Measurements from ENCODE around the gene PDE8A.
A peak's percentile ranks its signal among the peaks of the same experiment; 100 is the strongest.

The PDE8A gene

GRCh38 chr15:84981711-84982300 is at the start of gene PDE8A:
Gene PDE8A, plus strand, starts transcription at chr15:84981856. Its CDS starts 307 bp downstream, at chr15:84982163.
- DNase-seq (ENCODE audit: low read depth) = peak; percentile 40

- DNase-seq (ENCODE audit: low read depth) = no peak
Observed at GRCh38 chr15:84934942-84935729, 46.5 kb upstream of the PDE8A start.

- DNase-seq (ENCODE audit: low read depth) = no peak
Observed at GRCh38 chr15:84937144-84937543, 44.5 kb upstream of the PDE8A start.

GRCh38 chr15:84938726-84939125 is 42.9 kb upstream of the PDE8A start:
- DNase-seq (ENCODE audit: low read depth) = no peak

GRCh38 chr15:84940399-84940798 is 41.3 kb upstream of the PDE8A start:
- DNase-seq (ENCODE audit: low read depth) = no peak

- no peak for DNase-seq (ENCODE audit: low read depth)
Observed at GRCh38 chr15:84942456-84942855, 39.2 kb upstream of the PDE8A start.

- no peak for DNase-seq (ENCODE audit: low read depth)
Observed at GRCh38 chr15:84944311-84944710, 37.3 kb upstream of the PDE8A start.

GRCh38 chr15:84944861-84945260 is 36.8 kb upstream of the PDE8A start:
- DNase-seq (ENCODE audit: low read depth) = no peak

GRCh38 chr15:84946772-84947489 is 34.7 kb upstream of the PDE8A start:
- no peak for DNase-seq (ENCODE audit: low read depth)

- no peak for DNase-seq (ENCODE audit: low read depth)
Observed at GRCh38 chr15:84947947-84948830, 33.5 kb upstream of the PDE8A start.

- DNase-seq (ENCODE audit: low read depth) = no peak
Observed at GRCh38 chr15:84949043-84949442, 32.6 kb upstream of the PDE8A start.

- no peak for DNase-seq (ENCODE audit: low read depth)
Observed at GRCh38 chr15:84949845-84950569, 31.6 kb upstream of the PDE8A start.

GRCh38 chr15:84950570-84951111 is 31.0 kb upstream of the PDE8A start:
- DNase-seq (ENCODE audit: low read depth) = no peak

GRCh38 chr15:84951736-84952135 is 29.9 kb upstream of the PDE8A start:
- DNase-seq (ENCODE audit: low read depth) = no peak

- no peak for DNase-seq (ENCODE audit: low read depth)
Observed at GRCh38 chr15:84953136-84953535, 28.5 kb upstream of the PDE8A start.

GRCh38 chr15:84953726-84954125 is 27.9 kb upstream of the PDE8A start:
- no peak for DNase-seq (ENCODE audit: low read depth)

- DNase-seq (ENCODE audit: low read depth) = peak; percentile 14
Observed at GRCh38 chr15:84955089-84955848, 26.4 kb upstream of the PDE8A start.

GRCh38 chr15:84956199-84956598 is 25.5 kb upstream of the PDE8A start:
- no peak for DNase-seq (ENCODE audit: low read depth)

- DNase-seq (ENCODE audit: low read depth) = no peak
Observed at GRCh38 chr15:84960391-84961113, 21.1 kb upstream of the PDE8A start.

- DNase-seq (ENCODE audit: low read depth) = no peak
Observed at GRCh38 chr15:84961114-84961452, 20.6 kb upstream of the PDE8A start.

Measured in activated T-helper 9 cell treated with anti-CD3 and anti-CD28 coated beads, Interleukin-2, amount 50 U/mL, for 16 hours (primary cell).